NCI-H2196 (cell line): ENCODE measurements around the gene CPXM1.

Experiments used
- DNase-seq: peaks from one replicate; lab custom pipeline; 2025; ENCODE audit not compliant: unreplicated experiment; lab: John Stamatoyannopoulos, UW

The CPXM1 gene

GRCh38 chr20:2804041-2804828 is 3.8 kb upstream of the CPXM1 start:
- DNase-seq, result no peak

DNA sequence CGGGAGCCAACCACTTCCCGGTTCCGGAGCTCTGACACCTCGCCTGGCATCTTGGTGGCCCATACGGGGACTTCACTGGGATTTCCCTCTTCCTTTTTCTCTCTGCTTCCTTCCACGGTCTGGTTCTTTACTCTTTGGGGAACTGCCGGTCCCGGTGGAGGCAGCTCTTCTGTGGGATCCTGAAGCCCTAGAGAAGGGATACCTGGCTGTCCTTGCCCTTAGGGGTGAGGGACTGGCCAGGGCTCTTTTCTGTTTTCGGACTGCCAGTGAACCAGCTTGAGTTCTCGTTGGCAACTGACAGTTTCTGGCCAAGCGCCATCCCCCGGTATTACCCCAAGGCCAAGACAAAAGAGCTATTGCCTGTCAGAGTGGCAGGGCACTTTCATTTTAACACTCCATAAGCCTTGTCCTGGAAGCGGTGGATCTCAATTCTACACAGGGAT is 880 bp upstream of the CPXM1 start:
- DNase-seq, result no peak

GRCh38 chr20:2799688-2800520 is 523 bp downstream of the CPXM1 start:
- no peak for DNase-seq

DNA sequence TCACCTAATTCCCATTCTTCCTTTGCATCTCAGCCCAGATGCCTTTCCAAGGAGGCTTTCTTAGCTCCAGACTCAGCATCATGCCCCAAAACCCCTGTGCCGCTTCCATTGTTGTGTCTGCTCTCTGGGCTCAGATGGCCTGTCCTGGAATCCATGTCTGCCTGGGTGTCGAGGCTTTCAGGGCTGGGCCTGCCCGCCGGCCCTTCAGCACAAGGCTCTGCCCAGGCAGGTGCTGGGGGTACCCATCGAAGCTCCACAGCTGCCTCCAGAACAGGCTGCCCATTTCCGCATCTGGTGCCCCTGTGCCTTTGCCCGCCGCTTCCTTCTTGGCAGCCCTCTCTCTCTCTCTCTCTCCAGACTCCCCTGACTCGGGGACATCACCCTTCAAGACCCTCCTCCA is 1.2 kb downstream of the CPXM1 start:
- no peak for DNase-seq

DNA sequence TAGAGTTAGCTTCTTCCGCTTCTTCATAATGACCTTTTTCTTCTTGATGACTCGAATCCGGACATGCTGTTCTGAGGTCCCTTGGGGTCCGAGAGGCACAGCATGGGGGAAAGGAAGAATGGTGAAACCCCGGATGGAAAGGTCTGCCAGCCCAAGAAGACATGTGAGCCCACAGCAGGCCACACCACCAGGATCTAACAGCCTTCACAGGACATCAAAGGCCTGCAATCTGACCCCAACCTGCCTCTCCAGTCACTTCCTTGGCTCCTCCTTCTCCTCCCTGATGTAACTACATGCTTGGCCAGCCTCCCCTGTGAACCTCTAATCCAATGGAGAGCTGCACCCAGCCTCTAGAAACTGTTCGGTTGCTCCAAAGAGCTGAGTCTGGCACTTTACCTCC is 1.6 kb downstream of the CPXM1 start:
- DNase-seq, result peak; percentile 34

- no peak for DNase-seq
Observed at GRCh38 chr20:2798095-2798805, 2.2 kb downstream of the CPXM1 start.

DNA sequence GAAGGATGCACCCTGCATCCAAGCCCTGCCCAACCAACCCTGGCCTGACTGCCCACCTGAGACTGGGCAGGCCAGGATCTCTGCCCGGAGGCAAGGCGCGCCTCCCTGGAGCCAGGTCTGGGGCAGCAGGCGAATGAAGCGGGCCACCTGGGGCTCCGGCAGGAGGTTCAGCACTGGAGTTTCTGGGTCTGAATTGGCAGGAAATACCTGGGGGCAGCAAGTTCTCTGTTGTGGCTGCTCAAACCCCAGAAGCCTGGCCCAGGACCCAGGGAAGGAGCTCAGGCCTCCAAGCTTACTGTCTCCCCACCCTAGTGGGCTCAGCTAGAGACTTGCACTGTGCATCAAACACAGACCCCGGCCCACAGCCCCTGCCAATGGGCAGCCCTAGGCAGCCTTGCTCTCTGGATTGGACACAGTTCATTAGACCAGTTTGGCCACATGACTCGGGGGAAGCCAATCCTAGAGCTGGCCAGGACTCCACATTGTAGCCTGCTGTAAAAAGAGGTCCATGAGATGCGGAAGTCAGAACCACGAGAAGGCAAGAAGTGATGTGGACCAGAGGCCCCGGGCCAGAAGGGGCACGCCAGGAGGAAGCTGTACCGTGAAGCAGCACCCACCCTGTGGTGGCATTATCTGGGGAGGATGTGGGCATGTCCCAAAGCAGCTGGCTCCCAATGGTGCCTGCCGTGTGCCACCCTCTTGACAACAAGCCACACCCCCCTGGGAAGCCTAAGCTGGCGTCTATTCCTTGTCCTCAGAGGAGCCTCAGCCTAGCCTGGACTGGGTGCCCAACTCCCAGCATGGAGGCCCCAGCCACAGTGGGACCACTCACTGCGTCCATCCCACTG is 3.1 kb downstream of the CPXM1 start:
- no peak for DNase-seq

DNA sequence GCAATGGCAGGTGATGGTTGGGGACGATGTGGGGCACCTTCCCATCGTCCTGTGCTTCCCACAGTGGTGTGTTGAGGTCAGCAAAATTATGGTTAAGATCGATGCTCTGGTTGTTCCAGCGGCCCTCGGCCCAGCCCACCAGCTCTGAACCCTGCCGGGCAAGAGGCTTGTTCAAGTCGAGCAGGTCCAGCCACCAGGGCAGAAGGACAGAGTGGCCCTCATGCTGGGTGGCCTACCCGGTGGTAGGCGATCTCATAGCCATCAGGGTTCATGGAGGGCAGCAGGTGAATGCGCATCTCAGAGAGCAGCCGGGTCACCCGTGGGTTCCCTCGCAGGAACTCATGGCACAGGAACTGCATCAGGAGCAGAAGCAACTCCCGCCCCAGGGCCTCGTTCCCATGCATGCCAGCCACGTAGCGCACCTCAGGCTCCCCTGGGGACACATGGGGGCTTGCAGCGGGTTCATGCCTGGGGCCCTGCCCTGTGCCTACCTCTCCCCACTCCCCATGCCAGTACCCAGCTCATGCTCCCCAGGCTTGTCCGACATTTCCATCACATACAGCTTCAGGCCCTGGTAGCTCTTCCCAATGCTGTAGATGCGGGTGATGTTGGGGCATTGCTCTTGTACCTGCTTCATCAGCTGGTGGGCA is 4.3 kb downstream of the CPXM1 start:
- no peak for DNase-seq

GRCh38 chr20:2795451-2795850 is 5.0 kb downstream of the CPXM1 start:
- no peak for DNase-seq

GRCh38 chr20:2794866-2795447 is 5.5 kb downstream of the CPXM1 start:
- peak; percentile 9 for DNase-seq

GRCh38 chr20:2794202-2794748 is 6.2 kb downstream of the CPXM1 start:
- DNase-seq, result no peak

GRCh38 chr20:2793471-2793870 is 7.0 kb downstream of the CPXM1 start:
- no peak for DNase-seq

DNA sequence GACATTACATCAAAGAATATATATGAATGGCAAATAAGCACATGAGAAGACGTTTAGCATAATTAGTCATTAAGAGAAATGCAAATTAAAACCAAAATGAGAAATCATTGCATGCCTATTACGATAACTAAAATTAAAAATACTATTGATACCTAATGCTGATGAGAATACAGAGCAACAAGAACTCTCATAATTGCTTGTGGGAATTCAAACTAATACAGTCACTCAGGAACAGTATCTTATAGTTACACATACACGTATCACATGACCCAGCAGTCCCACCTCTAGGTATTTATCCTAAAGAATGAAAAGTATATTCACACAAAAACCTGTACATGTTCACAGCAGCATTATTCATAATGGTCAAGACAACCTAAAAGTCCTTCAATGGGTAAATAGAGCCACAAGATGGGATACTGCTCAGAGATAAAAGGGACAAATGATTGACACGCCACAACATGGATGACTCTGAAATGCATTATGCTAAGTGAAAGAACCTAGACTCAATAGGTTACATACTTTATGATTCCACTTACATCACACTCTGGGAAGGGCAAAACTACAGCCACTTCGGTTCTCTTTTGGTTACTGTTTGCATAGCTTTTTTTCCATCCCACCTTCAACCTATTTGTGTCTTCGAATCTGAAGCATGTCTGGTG is 16.4 kb downstream of the CPXM1 start:
- no peak for DNase-seq

DNA sequence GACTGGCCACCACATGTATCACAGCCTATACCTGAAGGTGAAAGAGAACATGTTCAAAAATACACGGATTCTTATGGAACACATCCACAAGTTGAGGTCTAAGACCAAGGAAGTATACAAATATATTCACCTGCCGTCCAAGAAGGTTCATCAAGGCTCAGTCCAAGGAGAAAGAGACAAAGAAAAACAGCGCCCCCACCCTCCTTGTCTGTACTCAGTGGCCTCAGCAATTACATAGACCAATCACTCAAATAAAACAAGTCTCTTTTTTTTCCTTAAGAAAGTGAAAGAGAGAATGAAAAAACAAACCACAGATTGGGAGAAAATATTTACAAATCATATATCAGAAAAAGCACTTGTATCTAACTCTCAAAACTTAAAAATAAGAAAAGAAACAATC is 19.5 kb downstream of the CPXM1 start:
- no peak for DNase-seq

DNA sequence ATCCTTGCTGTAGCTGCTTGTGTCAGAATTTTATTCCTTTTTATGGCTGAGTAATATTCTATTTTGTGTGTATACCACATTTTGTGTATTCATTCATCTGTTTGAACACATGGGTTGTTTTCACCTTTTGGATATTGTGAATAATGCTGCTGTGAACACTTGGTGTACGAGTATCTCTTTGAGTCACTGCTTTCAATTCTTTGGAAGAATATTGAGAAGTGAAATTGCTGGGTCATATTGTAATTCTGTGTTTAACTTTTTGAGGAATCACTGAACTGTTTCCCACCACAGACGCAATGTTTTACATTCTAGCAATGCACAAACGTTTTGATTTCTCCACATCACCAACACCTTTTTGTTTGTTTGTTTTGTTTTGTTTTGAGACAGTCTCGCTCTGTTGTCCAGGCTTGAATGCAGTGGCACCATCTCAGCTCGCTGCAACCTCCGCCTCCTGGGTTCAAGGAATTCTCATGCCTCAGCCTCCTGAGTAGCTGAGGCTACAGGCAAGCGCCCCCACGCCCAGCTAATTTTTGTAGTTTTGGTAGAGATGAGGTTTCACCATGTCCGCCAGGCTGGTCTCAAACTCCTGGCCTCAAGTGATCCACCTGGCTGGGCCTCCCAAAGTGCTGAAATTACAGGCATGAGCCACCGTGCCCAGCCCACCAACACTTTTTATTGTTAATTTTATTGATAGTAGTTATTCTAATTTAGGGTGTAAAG is 21.7 kb downstream of the CPXM1 start:
- no peak for DNase-seq

DNA sequence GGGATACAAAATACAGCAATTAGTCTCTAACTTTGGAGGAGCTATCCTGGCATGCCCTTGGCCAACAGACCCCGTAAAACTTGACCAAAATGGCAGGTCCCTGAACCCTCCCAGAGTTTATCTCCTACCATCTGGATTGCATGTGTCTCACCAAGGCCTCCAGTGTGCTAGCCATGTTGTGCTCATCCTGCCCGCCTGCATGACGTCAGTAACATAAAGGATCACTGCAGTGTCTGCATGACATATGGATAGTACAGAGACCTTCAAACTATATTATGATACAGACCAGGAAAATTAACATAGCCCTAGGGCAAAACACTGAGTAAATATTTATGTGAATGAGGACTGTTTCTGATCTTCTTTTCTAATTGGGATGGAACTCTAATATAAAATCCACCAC is 25.3 kb downstream of the CPXM1 start:
- no peak for DNase-seq

DNA sequence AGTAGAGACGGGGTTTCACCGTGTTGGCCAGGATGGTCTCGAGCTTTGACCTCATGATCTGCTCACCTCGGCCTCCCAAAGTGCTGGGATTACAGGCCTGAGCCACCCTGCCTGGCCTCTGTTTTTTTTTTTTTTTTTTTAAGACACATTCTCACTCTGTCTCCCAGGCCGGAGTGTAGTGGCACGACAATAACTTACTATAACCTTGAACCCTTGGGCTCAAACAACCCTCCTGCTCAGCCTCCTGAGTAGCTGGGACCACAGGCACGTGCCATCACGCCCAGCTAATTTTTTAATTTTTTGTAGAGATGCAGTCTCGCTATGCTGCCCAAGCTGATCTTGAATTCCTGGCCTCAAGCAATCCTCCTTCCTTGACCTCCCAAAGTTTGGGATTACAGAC is 26.6 kb downstream of the CPXM1 start:
- DNase-seq, result no peak

DNA sequence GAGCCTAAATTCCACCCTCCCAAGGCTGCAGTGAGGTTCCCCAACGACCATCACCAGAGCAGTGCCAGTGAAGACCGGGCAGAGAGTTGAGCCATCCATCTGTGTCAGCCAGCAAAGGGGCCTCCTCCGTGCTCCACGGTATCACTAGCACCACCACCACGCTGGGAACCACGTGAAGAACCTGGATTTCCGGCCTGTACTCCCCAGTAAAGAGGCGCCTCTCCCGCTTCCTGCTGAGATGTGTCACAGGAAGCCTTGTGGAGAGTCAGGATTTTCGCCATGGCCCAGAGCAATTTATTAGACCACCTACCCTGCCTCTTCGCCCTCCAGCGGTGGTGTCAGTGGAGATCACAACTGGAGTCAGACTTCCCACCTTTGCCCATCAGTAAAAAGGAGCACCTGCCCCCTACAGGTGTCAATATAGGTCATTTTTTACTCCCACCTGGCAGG is 28.8 kb downstream of the CPXM1 start:
- DNase-seq, result no peak
